K562 (cell line): ENCODE results near the gene CD47. TPM values are rescaled to one million over a fixed set of nuclear protein-coding genes. Genes with fewer than 3 reads are reported as not detected.

Source experiments
- ATAC-seq: fragments of 200-7000 bp; cut with Tn5 transposase; 3 replicates; pipeline ENCODE4 v1.9.1; 2020; ENCODE audit warnings: moderate library complexity
- BruUV-seq: library from RNA; stranded (reverse); fragments of 400-500 nt; replicated peaks from 2 replicates; lab custom pipeline; 2021; lab: Mats Ljungman, UMichigan
- CTCF ChIA-PET: fragments of 300-600 bp; formaldehyde crosslinking; extraction: SDS; loops from one replicate; lab custom pipeline; 2021; ENCODE audit warnings: low intra/inter-chr PET ratio; lab: Yijun Ruan, JAX
- POLR2A ChIA-PET: fragments of 300-600, 350-650 bp; sonication (Branson Sonifier 250); formaldehyde crosslinking; extraction: SDS; loops from one replicate; lab custom pipeline; 2021; ENCODE audit warnings: antibody characterized with exemption, inconsistent platforms; lab: Yijun Ruan, JAX
- DNase-seq, 4 experiments: peaks; one replicate each; pipeline versions ENCODE4 v3.0.0 to v3.0.0-alpha.2; 2011 to 2018; ENCODE audit warnings: low spot score in 3 of 4, mixed read lengths in 3 of 4; ENCODE audit errors: extremely low read depth in 1 of 4
- FAIRE-seq: peaks from 2 replicates; lab custom pipeline; 2011; peaks lifted over from hg19 to GRCh38; lab: Jason Lieb, UNC
- H2AFZ ChIP-seq: 2 replicates; pipeline ENCODE4 v1.6.0; 2011; ENCODE audit warnings: low read depth, low read length, control low read depth, inconsistent platforms
- H3K27ac ChIP-seq: fragments of 200-600 bp; 3 replicates; pipeline ENCODE4 v1.8.0; 2011; ENCODE audit warnings: low read depth, mild to moderate bottlenecking, control low read depth, inconsistent platforms, low read length, moderate library complexity, mixed read lengths; ENCODE audit errors: extremely low read depth
- H3K27me3 ChIP-seq, 2 experiments: fragments of 300-600 bp in 1 of 2; 2 replicates in 1 of 2; 3 replicates in 1 of 2; pipeline versions ENCODE4 v1.6.0 to v1.8.0; 2011; ENCODE audit warnings: inconsistent platforms in 2 of 2, low read length in 2 of 2, mild to moderate bottlenecking in 1 of 2, mixed read lengths in 1 of 2, moderate library complexity in 1 of 2; ENCODE audit not compliant: control insufficient read depth in 2 of 2, insufficient read depth in 2 of 2
- H3K36me3 ChIP-seq: fragments of 300-600 bp; 3 replicates; pipeline ENCODE4 v1.8.0; 2011; ENCODE audit warnings: mild to moderate bottlenecking, low read length, inconsistent platforms; ENCODE audit not compliant: control insufficient read depth, insufficient read depth
- H3K4me1 ChIP-seq, 2 experiments: fragments of 200-600 bp in 1 of 2; replicated peaks in 1 of 2; 2 replicates in 1 of 2; 3 replicates in 1 of 2; pipeline versions ENCODE4 v1.5.1 to v1.8.0; 2011; ENCODE audit warnings: inconsistent platforms in 2 of 2, low read length in 2 of 2, mild to moderate bottlenecking in 1 of 2, mixed read lengths in 1 of 2, moderate library complexity in 1 of 2; ENCODE audit not compliant: control insufficient read depth in 2 of 2, insufficient read depth in 2 of 2
- H3K4me2 ChIP-seq: 2 replicates; pipeline ENCODE4 v1.6.1; 2011; ENCODE audit warnings: low read length, control low read depth, inconsistent platforms, mixed read lengths; ENCODE audit not compliant: insufficient read depth
- H3K4me3 ChIP-seq: fragments of 200-600 bp; sonication (generic), shearing (Covaris generic); 2 replicates; pipeline ENCODE4 v1.5.1; 2016; ENCODE audit warnings: control low read depth, inconsistent platforms
- H3K79me2 ChIP-seq: fragments of 200-600 bp; 3 replicates; pipeline ENCODE4 v1.8.0; 2011; ENCODE audit warnings: low read length, inconsistent platforms; ENCODE audit not compliant: control insufficient read depth, insufficient read depth
- H3K9ac ChIP-seq, 2 experiments: 2 replicates each; pipeline versions ENCODE4 v1.6.0 to v1.6.1; 2011; ENCODE audit warnings: low read depth in 2 of 2, low read length in 2 of 2, control low read depth in 1 of 2, inconsistent platforms in 1 of 2, mild to moderate bottlenecking in 1 of 2, mixed read lengths in 1 of 2; ENCODE audit not compliant: insufficient read depth in 1 of 2
- H3K9me1 ChIP-seq: one replicate; pipeline ENCODE4 v1.6.0; 2011; ENCODE audit warnings: inconsistent platforms, mild to moderate bottlenecking, low read length, moderate library complexity; ENCODE audit not compliant: control insufficient read depth, insufficient read depth
- H3K9me3 ChIP-seq: replicated peaks from 2 replicates; pipeline ENCODE4 v1.5.1; 2011; ENCODE audit warnings: low read depth, low read length, inconsistent platforms; ENCODE audit not compliant: control insufficient read depth, insufficient read depth
- H4K20me1 ChIP-seq: replicated peaks from 2 replicates; pipeline ENCODE4 v1.6.1; 2011; ENCODE audit warnings: low read length, inconsistent platforms, mixed read lengths; ENCODE audit not compliant: control insufficient read depth, insufficient read depth
- CBX1 ChIP-seq: sonication (generic); IDR thresholded peaks from 2 replicates; pipeline ENCODE4 v1.6.1; 2016; ENCODE audit warnings: antibody characterized with exemption, low read depth, mild to moderate bottlenecking
- CLOCK ChIP-seq: fragments of 250-450 bp; sonication (Bioruptor Pico); IDR thresholded peaks from 2 replicates; pipeline ENCODE4 v1.4.0; 2020; ENCODE audit warnings: mild to moderate bottlenecking, moderate library complexity, borderline replicate concordance
- FOXP4 ChIP-seq: sonication (generic); formaldehyde crosslinking; IDR thresholded peaks from 2 replicates; pipeline ENCODE4 v1.8.0; 2022; ENCODE audit warnings: mild to moderate bottlenecking, missing genetic modification reagents, borderline replicate concordance
- HLTF ChIP-seq: fragments of 450-650 bp; IDR thresholded peaks from 2 replicates; pipeline ENCODE4 v1.6.1; 2016
- NFE2L1 ChIP-seq: fragments of 450-650 bp; IDR thresholded peaks from 2 replicates; pipeline ENCODE4 v1.6.1; 2016; ENCODE audit warnings: missing genetic modification characterization, low read depth, mild to moderate bottlenecking, missing compliant biosample characterization, moderate library complexity, borderline replicate concordance
- POLR3G ChIP-seq: IDR thresholded peaks from 2 replicates; pipeline ENCODE4 v1.6.1; 2011; ENCODE audit not compliant: insufficient read length, insufficient replicate concordance; ENCODE audit errors: extremely low read depth
- RFX7 ChIP-seq: fragments of 250-450 bp; sonication (Bioruptor Pico); IDR thresholded peaks from 2 replicates; pipeline ENCODE4 v1.5.1; 2021; ENCODE audit warnings: mild to moderate bottlenecking
- SMAD4 ChIP-seq: fragments of 250-450 bp; sonication (Bioruptor Pico); conservative IDR thresholded peaks from 2 replicates; pipeline ENCODE4 v1.8.0; 2021; ENCODE audit warnings: inconsistent platforms, mild to moderate bottlenecking, moderate library complexity
- WGBS: fragments of 100-300 bp; shearing (Covaris generic); methylation state at CpG from one replicate; pipeline ENCODE4 v1.1.6; 2016; ENCODE audit warnings: low coverage, mixed read lengths; ENCODE audit not compliant: insufficient coverage; ENCODE audit errors: missing lambda C conversion rate; 5-methylcytosine and 5-hydroxymethylcytosine counted together
- in situ Hi-C: fragments of 300-500 bp; cut with MboI; formaldehyde crosslinking; loops from 4 replicates; pipeline ENCODE4 v1.15.0; 2018; ENCODE audit warnings: inconsistent platforms, mixed read lengths
- intact Hi-C: fragments of 100-400 bp; cut with micrococcal nuclease; formaldehyde crosslinking; loops from 2 replicates; pipeline ENCODE4 v1.14.2; 2022
- polyA plus RNA-seq, 8 experiments: library from polyadenylated mRNA; depleted of rRNA in 4 of 8; stranded (reverse) in 5 of 8; unstranded in 3 of 8; fragments of >200 nt; fragmentation: Nextera tagmentation in 2 of 8; fragmentation: Illumina TruSeq in 1 of 8; extraction: Ambion mirVana in 2 of 8; extraction: Trizol in 1 of 8; gene quantifications; 2 replicates each; pipeline versions ENCODE4 v1.2.1 to v1.2.3, GENCODE V29; 2011 to 2014; ENCODE audit warnings: inconsistent platforms in 1 of 8, missing spikeins in 1 of 8
- total RNA-seq, 7 experiments: library from RNA; depleted of rRNA in 6 of 7; stranded (reverse); fragments of >200 nt in 6 of 7; fragmentation: Illumina TruSeq in 2 of 7; extraction: Trizol in 2 of 7; gene quantifications; 2 replicates each; pipeline versions ENCODE4 v1.2.1 to v1.2.3, GENCODE V29; 2011 to 2021; ENCODE audit warnings: low replicate concordance in 1 of 7

CD47 gene
- total and polyA plus RNA-seq, 9 of the 15 experiments (the other 6 are each of a cell fraction or from before 2014, with no cell fraction given), result 10.2 to 62.6 (median 36.3) TPM

GRCh38 chr3:108004647-108005046, 86.2 kb downstream of the CD47 start:
- Histone ChIP-seq H3K79me2 (no peaks in the 10 kb centered on the region), H4K20me1 (no peaks in the 10 kb centered on the region), H3K4me1 (peaks cover 0 to 2% of the 10 kb centered on the region in 2 experiments; a peak in 1 of 5 replicates), H3K36me3 (no peaks in the 10 kb centered on the region), H3K9me1 (no peaks in the 10 kb centered on the region), H3K4me2 (no peak overlapping the region), H3K9ac (no peak overlapping the region), H3K27me3 (peaks cover 8 to 22% of the 10 kb centered on the region in 2 experiments; a peak in 4 of 5 replicates), H3K9me3 (no peaks in the 10 kb centered on the region), H2AFZ (no peak overlapping the region), H3K27ac (no peak overlapping the region), H3K4me3 (no peak overlapping the region)
- WGBS, result 19% methylated on average over 5 of the region's 9 CpGs
- no peak for DNase-seq
- CTCF ChIA-PET, result no interaction called here
- no peak for ATAC-seq
- intact Hi-C loops, result loop anchor here (10.0 kb wide), 1 partner anchor 100 kb away; no protein-coding TSS in a partner anchor
- BruUV-seq, result no TSS peak
- FAIRE-seq, result no peak
- in situ Hi-C loops, result no loop called here
- POLR2A ChIA-PET, result no interaction called here
- TF ChIP-seq CBX1 (no peak), HLTF (no peak), FOXP4 (no peak), CLOCK (no peak), RFX7 (CRISPR knock-in tag) (no peak), NFE2L1 (tag) (no peak), SMAD4 (CRISPR knock-in tag) (no peak), POLR3G (no peak)
